Measurements from ENCODE around the gene RASSF3. TPM values are rescaled to one million over a fixed set of nuclear protein-coding genes. Genes with fewer than 3 reads are reported as not detected.

Gene RASSF3
- total and polyA plus RNA-seq, 10 of the 15 experiments (the other 5 are each of a cell fraction or from before 2014, with no cell fraction given): 6.9 to 62.4 (median 30.3) TPM

DNA sequence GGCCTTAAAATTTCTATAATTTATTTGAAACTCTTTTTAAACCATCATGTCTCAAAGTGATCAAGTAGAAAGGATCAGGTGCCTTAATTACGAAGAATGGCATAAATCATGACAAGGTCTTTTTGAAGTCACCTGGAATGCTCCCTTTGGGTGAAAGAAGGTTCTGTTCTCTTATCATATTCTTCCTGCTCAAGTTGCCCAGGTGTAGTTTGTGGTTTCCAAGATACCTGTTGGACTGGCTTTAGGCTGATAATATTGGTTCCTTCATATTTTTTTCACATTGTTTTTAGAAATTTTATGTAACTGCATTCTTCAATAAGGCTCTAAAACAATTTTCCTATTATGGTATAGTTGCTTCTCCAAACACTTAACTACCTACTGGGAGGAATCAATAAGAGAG lies 29.2 kb downstream of the RASSF3 start:
- Histone ChIP-seq H3K4me3 (no peak overlapping the region), H3K27ac (ENCODE audit: control insufficient read depth, insufficient read depth) (no peak overlapping the region), H3K27me3 (replicated peaks in 1 of 2; ENCODE audit: control insufficient read depth in 2 of 2, insufficient read depth in 2 of 2, low read length in 1 of 2) (no peaks in the 10 kb centered on the region), H3K4me1 (ENCODE audit: control insufficient read depth, insufficient read depth, low read length) (peaks cover 11% of the 10 kb centered on the region), H4K20me1 (ENCODE audit: control insufficient read depth, insufficient read depth) (no peaks in the 10 kb centered on the region), H3K4me2 (ENCODE audit: control insufficient read depth, insufficient read depth) (no peak overlapping the region), H3K79me2 (ENCODE audit: control insufficient read depth, insufficient read depth, low read length) (peaks cover 78% of the 10 kb centered on the region), H3K9me3 (replicated peaks; ENCODE audit: control insufficient read depth, insufficient read depth, low read length) (no peaks in the 10 kb centered on the region), H2AFZ (ENCODE audit: control insufficient read depth, low read depth, low read length) (no peak overlapping the region), H3K36me3 (ENCODE audit: control insufficient read depth in 2 of 2, insufficient read depth in 2 of 2, low read length in 1 of 2) (peaks cover 0 to 2% of the 10 kb centered on the region in 2 experiments; a peak in 3 of 4 replicates), H3K9ac (ENCODE audit: control insufficient read depth, insufficient read depth, low read length) (no peak overlapping the region)
- no TSS peak for BruUV-seq (replicated peaks)
- ChIA-PET RAD21 (ENCODE audit: unreplicated experiment) (no interaction called here), SMC1A (ENCODE audit: uncharacterized antibody, unreplicated experiment) (no interaction called here), CTCF (no interaction called here), POLR2A (no interaction called here)
- no peak for ATAC-seq
- in situ Hi-C loops (cut with MboI) (no loop called here), intact Hi-C loops (cut with micrococcal nuclease; ENCODE audit: unreplicated experiment) (no loop called here)
- 35% methylated on average over 1 of the region's 1 CpG for WGBS (ENCODE audit: insufficient coverage, insufficient replicate concordance, low lambda C conversion rate, missing lambda C conversion rate)
- FAIRE-seq: no peak
- DNase-seq (ENCODE audit: low read depth, low spot score): no peak
- TF ChIP-seq ASH2L (IDR thresholded peaks at IDR 0.05; ENCODE audit: borderline replicate concordance, low read depth) (no peak), BMI1 (IDR thresholded peaks at IDR 0.05; ENCODE audit: borderline replicate concordance) (no peak), JUND (IDR thresholded peaks at IDR 0.05; ENCODE audit: low read depth, low read length) (no peak), E4F1 (IDR thresholded peaks at IDR 0.05; ENCODE audit: borderline replicate concordance, partially characterized antibody) (no peak), BRCA1 (IDR thresholded peaks at IDR 0.05; ENCODE audit: low read depth, low read length) (no peak), RCOR1 (conservative IDR thresholded peaks at IDR 0.05; ENCODE audit: low read depth, low read length) (no peak), ZBED1 (IDR thresholded peaks at IDR 0.05; ENCODE audit: borderline replicate concordance) (no peak), RB1 (IDR thresholded peaks at IDR 0.05; ENCODE audit: borderline replicate concordance) (no peak), RELB (IDR thresholded peaks at IDR 0.05; ENCODE audit: low read depth) (no peak), CREM (IDR thresholded peaks at IDR 0.05; ENCODE audit: low read depth) (no peak), SMAD1 (IDR thresholded peaks at IDR 0.05; ENCODE audit: low read depth, partially characterized antibody) (no peak)
- TF ChIP-seq, protein P1, sequence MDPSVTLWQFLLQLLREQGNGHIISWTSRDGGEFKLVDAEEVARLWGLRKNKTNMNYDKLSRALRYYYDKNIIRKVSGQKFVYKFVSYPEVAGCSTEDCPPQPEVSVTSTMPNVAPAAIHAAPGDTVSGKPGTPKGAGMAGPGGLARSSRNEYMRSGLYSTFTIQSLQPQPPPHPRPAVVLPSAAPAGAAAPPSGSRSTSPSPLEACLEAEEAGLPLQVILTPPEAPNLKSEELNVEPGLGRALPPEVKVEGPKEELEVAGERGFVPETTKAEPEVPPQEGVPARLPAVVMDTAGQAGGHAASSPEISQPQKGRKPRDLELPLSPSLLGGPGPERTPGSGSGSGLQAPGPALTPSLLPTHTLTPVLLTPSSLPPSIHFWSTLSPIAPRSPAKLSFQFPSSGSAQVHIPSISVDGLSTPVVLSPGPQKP (IDR thresholded peaks at IDR 0.05; ENCODE audit: low read depth, low read length): no peak
- TF ChIP-seq, protein P2, sequence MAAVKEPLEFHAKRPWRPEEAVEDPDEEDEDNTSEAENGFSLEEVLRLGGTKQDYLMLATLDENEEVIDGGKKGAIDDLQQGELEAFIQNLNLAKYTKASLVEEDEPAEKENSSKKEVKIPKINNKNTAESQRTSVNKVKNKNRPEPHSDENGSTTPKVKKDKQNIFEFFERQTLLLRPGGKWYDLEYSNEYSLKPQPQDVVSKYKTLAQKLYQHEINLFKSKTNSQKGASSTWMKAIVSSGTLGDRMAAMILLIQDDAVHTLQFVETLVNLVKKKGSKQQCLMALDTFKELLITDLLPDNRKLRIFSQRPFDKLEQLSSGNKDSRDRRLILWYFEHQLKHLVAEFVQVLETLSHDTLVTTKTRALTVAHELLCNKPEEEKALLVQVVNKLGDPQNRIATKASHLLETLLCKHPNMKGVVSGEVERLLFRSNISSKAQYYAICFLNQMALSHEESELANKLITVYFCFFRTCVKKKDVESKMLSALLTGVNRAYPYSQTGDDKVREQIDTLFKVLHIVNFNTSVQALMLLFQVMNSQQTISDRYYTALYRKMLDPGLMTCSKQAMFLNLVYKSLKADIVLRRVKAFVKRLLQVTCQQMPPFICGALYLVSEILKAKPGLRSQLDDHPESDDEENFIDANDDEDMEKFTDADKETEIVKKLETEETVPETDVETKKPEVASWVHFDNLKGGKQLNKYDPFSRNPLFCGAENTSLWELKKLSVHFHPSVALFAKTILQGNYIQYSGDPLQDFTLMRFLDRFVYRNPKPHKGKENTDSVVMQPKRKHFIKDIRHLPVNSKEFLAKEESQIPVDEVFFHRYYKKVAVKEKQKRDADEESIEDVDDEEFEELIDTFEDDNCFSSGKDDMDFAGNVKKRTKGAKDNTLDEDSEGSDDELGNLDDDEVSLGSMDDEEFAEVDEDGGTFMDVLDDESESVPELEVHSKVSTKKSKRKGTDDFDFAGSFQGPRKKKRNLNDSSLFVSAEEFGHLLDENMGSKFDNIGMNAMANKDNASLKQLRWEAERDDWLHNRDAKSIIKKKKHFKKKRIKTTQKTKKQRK (IDR thresholded peaks at IDR 0.05; ENCODE audit: low read depth, low read length): no peak
